GM18517 (cell line): ENCODE data around the gene OTUD5.
"Not testable (repeated sequence)": the region's sequence is repeated elsewhere in the genome, so short reads cannot be mapped to it uniquely, and the experiment has no call there.

Source experiments
- ATAC-seq: cut with Tn5 transposase; IDR thresholded peaks from one replicate; pipeline ENCODE4 v1.9.1; 2021; ENCODE audit warnings: mild to moderate bottlenecking, moderate library complexity; ENCODE audit not compliant: unreplicated experiment

OTUD5 gene, protein sequence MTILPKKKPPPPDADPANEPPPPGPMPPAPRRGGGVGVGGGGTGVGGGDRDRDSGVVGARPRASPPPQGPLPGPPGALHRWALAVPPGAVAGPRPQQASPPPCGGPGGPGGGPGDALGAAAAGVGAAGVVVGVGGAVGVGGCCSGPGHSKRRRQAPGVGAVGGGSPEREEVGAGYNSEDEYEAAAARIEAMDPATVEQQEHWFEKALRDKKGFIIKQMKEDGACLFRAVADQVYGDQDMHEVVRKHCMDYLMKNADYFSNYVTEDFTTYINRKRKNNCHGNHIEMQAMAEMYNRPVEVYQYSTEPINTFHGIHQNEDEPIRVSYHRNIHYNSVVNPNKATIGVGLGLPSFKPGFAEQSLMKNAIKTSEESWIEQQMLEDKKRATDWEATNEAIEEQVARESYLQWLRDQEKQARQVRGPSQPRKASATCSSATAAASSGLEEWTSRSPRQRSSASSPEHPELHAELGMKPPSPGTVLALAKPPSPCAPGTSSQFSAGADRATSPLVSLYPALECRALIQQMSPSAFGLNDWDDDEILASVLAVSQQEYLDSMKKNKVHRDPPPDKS

DNA sequence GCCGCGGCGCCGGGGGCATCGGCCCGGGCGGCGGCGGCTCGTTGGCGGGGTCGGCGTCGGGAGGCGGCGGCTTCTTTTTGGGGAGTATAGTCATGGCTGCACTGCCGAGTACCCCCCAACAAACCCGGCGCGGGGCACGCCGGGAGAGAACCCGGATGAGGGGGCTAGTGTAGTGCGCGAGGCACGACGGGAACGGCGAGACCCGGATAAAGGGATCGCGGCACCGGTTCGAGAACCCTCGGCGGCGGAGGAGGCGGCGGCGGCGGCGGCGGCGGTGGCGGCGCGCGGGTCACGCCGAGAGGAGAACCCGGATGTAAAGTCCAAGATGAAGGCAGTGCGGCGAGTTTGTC, at the start of gene OTUD5:
OTUD5 (minus strand) TSS at position 131 of the 350 bp plus-strand sequence; CDS start at position 94, 37 bp downstream.
- ATAC-seq, result peak; percentile 37

DNA sequence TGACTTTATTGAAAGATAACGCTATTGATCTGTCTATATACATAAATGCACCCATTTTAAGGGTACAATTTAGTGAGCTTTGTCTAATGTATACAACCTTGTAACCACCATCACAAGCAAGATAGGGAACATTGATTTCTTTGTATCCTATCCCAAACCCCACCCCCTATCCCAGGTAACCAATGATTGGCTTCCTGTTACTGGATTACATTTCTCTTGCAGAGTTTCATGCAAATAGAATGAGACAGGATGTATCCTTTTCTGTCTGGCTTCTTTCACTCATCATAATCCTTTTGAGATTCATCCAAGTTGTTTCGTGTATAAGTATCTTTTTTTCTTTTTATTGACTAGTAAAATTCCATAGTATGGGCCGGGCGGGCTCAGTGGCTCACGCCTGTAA, 46.3 kb upstream of the OTUD5 start:
- ATAC-seq, result no peak

DNA sequence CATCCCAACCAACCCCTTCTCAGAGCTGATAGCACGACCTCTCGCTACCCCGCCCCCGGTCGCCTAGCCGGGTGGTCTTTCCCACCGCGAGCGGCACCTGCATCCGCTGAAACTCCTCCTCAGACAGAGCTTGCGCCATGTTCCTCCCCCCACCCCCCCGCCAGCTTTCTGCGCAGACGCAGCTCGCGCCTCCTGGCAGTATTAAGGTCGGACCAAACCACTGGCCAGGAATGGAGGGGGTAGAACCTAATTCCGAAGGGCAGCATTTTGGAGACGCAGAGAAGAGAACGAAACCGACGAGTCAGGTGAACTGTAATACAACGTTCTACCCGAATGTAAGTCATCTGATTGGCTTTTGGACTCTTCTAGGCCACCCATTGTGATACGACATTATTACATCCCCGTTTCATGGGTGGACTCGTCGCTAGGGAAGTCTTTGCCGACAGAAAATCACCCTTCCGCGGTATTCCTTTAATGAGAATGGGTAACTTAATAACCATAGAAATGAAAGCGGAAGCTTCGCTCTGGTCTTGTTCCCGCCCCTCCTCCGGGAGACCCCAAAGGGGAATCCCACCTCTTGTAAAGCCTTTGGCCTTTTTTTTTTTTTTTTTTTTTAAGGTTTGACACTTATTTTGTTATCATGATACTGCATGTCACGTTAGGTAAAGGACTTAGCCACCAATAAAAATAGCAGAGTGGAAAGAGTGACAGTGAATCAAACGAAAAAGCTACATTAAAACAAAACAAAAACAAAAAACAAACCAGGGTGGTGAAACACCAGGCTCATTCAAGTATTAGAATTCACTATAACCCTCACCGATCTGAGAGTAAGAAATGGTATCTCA, 44.9 kb upstream of the OTUD5 start, which contains the start of gene GRIPAP1:
GRIPAP1 (minus strand) TSS at position 174 of the 845 bp plus-strand sequence; CDS start at position 139, 35 bp downstream.
- ATAC-seq, result peak; percentile 77

DNA sequence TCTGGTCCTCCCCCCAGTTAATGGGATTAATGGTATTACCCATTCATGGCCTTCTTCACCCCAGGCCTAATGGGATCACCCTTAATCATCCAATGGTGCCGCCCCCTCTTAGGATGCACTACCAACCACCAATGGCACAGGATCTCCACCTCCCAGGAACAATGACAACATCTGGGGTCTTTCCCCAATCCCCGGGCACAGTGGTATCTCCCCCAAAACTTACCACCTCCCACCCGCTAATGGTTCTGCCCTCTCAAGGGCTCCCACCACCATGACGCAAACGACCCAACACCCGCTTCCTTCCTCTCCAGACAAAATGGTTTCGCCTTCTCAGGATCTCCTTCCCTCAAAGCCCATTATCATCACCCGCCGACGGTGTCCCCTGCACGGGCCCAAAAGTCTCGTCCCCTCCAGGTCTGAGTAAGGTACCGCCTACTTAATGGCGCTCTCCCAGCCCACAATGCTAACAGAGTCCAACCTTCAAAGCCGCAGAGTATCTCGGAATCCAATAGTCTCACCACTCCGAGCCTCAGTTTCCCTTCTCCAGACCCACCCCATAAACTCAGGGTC, 44.2 kb upstream of the OTUD5 start:
- ATAC-seq, result peak; percentile 17

GRCh38 chrX:49000636-49001035, 43.2 kb upstream of the OTUD5 start:
- ATAC-seq, result no peak

- no peak for ATAC-seq
Measured at GRCh38 chrX:48999030-48999429, 41.6 kb upstream of the OTUD5 start.

- no peak for ATAC-seq
Measured at GRCh38 chrX:48998391-48998790, 41.0 kb upstream of the OTUD5 start.

DNA sequence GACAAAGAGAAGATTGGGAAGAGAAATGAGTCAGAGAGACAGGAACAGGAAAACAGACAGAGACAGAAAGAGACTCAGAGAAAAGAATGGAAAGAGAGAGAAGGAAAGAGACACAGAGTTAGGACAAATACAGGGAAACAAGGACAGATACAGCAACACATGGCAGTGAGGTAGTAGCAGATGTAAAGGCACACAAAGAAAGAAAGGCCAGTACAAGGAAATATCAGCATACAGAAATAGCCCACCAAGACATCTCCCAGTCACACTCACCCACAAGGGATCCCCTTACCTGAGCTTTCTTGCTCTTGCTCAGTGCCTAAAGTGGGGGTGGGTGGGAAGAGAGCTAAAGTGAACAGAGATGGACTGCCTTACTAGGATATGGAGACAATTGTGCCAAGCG, 40.5 kb upstream of the OTUD5 start:
- ATAC-seq, result no peak

GRCh38 chrX:48997455-48997854, 40.0 kb upstream of the OTUD5 start:
- no peak for ATAC-seq

GRCh38 chrX:48996969-48997368, 39.6 kb upstream of the OTUD5 start:
- no peak for ATAC-seq

DNA sequence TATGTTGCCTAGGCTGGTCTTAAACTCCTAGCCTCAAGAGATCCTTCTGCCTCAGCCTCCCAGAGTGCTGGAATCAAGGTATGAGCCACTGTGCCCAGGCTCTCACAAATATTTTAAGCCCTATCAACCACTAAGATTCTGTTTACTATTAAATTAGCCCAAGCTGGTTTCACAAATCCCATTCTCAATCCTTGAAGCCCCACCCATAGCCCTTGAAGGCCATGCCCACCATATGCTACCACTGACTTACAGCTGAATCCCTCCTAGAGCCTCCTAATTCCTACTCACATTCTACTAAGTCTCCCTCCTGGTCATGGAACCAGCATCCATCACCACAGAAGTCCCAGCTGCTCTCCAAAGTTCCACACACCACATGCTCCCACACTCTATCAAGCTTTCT, 34.9 kb upstream of the OTUD5 start:
- no peak for ATAC-seq

DNA sequence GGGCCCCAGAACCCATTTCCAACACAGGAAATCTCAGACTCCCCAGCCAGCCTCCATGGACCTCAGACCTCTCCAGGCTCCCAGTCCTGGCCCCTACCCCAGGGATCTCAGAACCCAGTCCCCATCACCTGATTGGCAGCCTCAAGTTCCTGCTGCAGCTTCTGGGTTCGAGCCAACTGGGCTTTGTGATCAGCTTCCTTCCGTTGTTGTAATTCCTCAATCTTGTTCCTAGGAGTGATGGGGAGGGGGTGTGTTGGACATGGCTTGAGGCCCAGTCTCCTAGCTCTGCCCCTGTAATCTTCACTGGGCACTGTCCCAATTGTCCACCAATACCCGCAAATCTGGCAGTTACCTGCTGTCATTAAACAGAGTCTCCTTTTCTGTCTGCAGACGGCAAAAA, 32.1 kb upstream of the OTUD5 start:
- ATAC-seq, result no peak

DNA sequence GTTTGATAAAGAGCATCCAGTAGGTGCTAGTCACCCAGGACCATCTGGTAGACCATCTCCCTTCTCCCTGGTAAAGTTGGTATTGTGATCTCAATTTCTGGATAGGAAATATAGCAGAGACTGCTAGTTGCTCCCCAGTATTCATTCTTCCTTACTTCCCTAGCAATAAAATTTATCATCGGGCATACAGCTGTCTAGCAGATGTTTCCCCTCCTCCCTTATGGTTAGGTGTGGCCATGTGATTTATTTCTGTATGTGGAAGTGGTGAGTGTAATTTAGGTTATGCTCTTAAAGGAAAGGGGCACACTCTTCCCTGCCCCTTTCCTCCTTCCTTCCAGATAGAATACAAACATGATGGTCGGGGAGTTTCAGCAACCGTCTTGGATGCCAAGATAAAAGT, 26.5 kb upstream of the OTUD5 start:
- ATAC-seq, result no peak

DNA sequence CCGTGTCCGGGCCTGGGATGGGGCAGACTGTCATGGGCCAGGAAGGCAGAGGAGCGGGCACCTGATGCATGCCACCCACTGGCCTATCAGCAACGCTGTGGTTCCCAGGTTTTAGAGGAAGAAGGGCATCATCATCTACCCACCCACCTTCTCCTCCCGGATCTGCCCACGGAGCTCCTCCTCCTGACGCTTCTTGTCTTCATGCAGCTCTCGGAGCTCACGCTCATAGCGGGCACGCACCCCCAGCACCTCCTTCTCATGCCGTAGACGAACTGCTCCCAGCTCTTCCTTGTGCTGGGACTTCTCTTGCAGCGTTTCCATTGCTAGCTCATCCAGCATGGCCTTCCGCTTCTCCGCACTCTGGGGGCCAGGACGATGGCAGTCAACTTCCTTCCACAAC, 25.7 kb upstream of the OTUD5 start:
- ATAC-seq, result no peak

- ATAC-seq, result no peak
Measured at GRCh38 chrX:48981178-48981577, 23.8 kb upstream of the OTUD5 start.

DNA sequence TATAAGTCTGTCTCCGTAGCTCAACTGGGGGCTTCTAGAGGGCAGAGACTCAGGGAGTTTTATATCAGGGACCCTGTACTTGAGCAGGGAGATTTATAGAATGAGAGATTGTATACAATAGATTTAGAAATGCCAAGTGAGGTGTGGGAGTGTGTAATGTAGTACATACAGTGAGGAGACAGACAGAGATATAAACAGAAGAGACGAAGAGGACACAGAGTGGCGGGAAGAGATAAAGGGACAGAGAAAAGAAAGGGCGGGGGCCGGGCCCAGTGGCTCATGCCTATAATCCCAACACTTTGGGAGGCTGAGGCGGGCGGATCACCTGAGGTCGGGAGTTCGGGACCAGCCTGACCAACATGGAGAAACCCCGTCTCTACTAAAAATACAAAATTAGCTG, 22.9 kb upstream of the OTUD5 start:
- ATAC-seq, result not testable (repeated sequence)

- ATAC-seq, result no peak
Measured at GRCh38 chrX:48978226-48978625, 20.8 kb upstream of the OTUD5 start.

DNA sequence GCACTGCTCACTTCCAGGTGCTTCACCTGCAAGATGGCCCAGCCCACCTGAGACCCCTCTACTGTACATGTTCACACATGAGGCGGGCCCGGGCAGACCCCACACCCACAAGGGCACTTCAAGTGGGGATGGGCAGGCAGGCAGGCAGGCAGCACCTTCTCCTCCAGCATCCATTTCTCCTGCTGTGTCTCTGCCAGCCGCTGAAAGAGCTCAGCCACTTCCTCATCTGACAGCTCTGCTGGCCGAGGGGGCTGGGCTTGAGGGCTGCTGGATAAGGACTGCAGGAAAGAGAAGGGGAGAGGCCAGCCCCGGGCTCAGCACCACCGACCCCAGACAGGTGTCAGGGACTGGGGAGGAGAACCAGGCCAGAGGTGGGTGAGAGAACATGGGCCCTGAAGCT, 18.7 kb upstream of the OTUD5 start:
- no peak for ATAC-seq

GRCh38 chrX:48975541-48975940, 18.1 kb upstream of the OTUD5 start:
- ATAC-seq, result no peak

- no peak for ATAC-seq
Measured at GRCh38 chrX:48975041-48975440, 17.6 kb upstream of the OTUD5 start.

- no peak for ATAC-seq
Measured at GRCh38 chrX:48974574-48974973, 17.2 kb upstream of the OTUD5 start.
